ENCODE results near the gene ARRDC3.
"Not testable (repeated sequence)": the region's sequence is repeated elsewhere in the genome, so short reads cannot be mapped to it uniquely, and the experiment has no call there.

Gene ARRDC3

GRCh38 chr5:91383027-91383955 lies at the start of gene ARRDC3:
ARRDC3 (minus strand) TSS chr5:91383317; CDS start chr5:91383092, 225 bp downstream.
- DNase-seq (ENCODE audit: low read depth), result peak; percentile 90

- DNase-seq (ENCODE audit: low read depth), result no peak
These were observed 47.8 kb upstream of the ARRDC3 start for GRCh38 chr5:91430949-91431348.

- no peak for DNase-seq (ENCODE audit: low read depth)
These were observed 41.7 kb upstream of the ARRDC3 start for GRCh38 chr5:91424638-91425436.

- no peak for DNase-seq (ENCODE audit: low read depth)
These were observed 40.8 kb upstream of the ARRDC3 start for GRCh38 chr5:91423871-91424270.

- no peak for DNase-seq (ENCODE audit: low read depth)
These were observed 37.8 kb upstream of the ARRDC3 start for GRCh38 chr5:91420879-91421278.

GRCh38 chr5:91419571-91420537 lies 36.7 kb upstream of the ARRDC3 start:
- peak; percentile 56 for DNase-seq (ENCODE audit: low read depth)

- DNase-seq (ENCODE audit: low read depth), result no peak
These were observed 36.0 kb upstream of the ARRDC3 start for GRCh38 chr5:91419136-91419535.

GRCh38 chr5:91418158-91418557 lies 35.0 kb upstream of the ARRDC3 start:
- DNase-seq (ENCODE audit: low read depth), result no peak

- DNase-seq (ENCODE audit: low read depth), result no peak
These were observed 34.1 kb upstream of the ARRDC3 start for GRCh38 chr5:91417219-91417618.

- no peak for DNase-seq (ENCODE audit: low read depth)
These were observed 33.4 kb upstream of the ARRDC3 start for GRCh38 chr5:91416491-91416890.

- no peak for DNase-seq (ENCODE audit: low read depth)
These were observed 26.2 kb upstream of the ARRDC3 start for GRCh38 chr5:91409304-91409703.

GRCh38 chr5:91408710-91409109 lies 25.6 kb upstream of the ARRDC3 start:
- DNase-seq (ENCODE audit: low read depth), result no peak

GRCh38 chr5:91407204-91407603 lies 24.1 kb upstream of the ARRDC3 start:
- no peak for DNase-seq (ENCODE audit: low read depth)

GRCh38 chr5:91403438-91403837 lies 20.3 kb upstream of the ARRDC3 start:
- DNase-seq (ENCODE audit: low read depth), result no peak

- DNase-seq (ENCODE audit: low read depth), result no peak
These were observed 18.1 kb upstream of the ARRDC3 start for GRCh38 chr5:91401175-91401574.

GRCh38 chr5:91397791-91398190 lies 14.7 kb upstream of the ARRDC3 start:
- DNase-seq (ENCODE audit: low read depth), result no peak

GRCh38 chr5:91390268-91390667 lies 7.2 kb upstream of the ARRDC3 start:
- no peak for DNase-seq (ENCODE audit: low read depth)

GRCh38 chr5:91389555-91389954 lies 6.4 kb upstream of the ARRDC3 start:
- not testable (repeated sequence) for DNase-seq (ENCODE audit: low read depth)

- DNase-seq (ENCODE audit: low read depth), result no peak
These were observed 5.2 kb upstream of the ARRDC3 start for GRCh38 chr5:91388362-91388761.

- DNase-seq (ENCODE audit: low read depth), result no peak
These were observed 3.0 kb upstream of the ARRDC3 start for GRCh38 chr5:91386120-91386519.

- DNase-seq (ENCODE audit: low read depth), result not testable (repeated sequence)
These were observed 2.5 kb upstream of the ARRDC3 start for GRCh38 chr5:91385596-91385995.

All from stimulated activated CD8-positive, alpha-beta memory T cell treated with anti-CD3 and anti-CD28 coated beads, Interleukin-15, amount 100 ng/mL, for 1 hour (primary cell).